ENCODE results near the gene TTC39C. TPM values are rescaled to one million over a fixed set of nuclear protein-coding genes. Genes with fewer than 3 reads are reported as not detected.

TTC39C gene
- total and polyA plus RNA-seq, 9 donors, result 7.2 to 31.0 (median 14.0) TPM

DNA sequence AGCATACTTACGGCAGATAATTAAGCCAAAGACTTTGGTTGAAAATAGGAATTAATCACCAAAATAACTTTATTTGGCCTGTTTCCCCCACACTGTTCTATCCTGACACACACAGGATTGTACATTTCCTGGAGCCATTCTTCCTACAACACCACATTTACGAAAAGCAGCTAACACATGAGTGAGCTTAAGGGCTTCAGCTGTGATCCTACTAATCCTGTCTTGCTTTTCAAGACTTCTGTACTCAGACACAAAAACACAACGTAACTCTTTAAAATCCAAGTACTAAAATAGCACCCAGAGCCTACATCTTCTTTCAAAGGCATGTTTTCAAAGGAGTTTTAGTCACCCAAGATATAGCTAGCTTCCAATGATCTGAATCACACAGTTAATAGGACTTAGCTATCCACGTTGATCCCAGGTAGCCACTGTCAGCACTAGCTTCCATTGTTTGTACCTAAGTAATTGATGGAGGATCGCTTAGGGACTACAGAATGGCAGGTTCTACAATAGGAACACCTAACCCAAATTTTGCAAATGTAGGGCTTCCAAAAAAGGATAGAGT, 42.8 kb upstream of the TTC39C start:
- WGBS, 3 donors, result 77 to 85% (median 85%) methylated on average over 5 of the region's 5 CpGs
- H3K27ac ChIP-seq, result no peak overlapping the region
- H3K36me3 ChIP-seq, result no peaks in the 10 kb centered on the region
- H3K27me3 ChIP-seq, result no peaks in the 10 kb centered on the region
- no peaks in the 10 kb centered on the region for H3K9me3 ChIP-seq
- no peak for DNase-seq
- TF ChIP-seq EP300 (IDR thresholded peaks at IDR 0.05) (no peak), POLR2A (IDR thresholded peaks at IDR 0.05) (no peak), CTCF (IDR thresholded peaks at IDR 0.05) (no peak)
- intact Hi-C loops (cut with DNase I), result no loop called here
- no peak overlapping the region for H3K4me3 ChIP-seq
- H3K4me1 ChIP-seq (ENCODE audit: insufficient read depth), result no peaks in the 10 kb centered on the region

DNA sequence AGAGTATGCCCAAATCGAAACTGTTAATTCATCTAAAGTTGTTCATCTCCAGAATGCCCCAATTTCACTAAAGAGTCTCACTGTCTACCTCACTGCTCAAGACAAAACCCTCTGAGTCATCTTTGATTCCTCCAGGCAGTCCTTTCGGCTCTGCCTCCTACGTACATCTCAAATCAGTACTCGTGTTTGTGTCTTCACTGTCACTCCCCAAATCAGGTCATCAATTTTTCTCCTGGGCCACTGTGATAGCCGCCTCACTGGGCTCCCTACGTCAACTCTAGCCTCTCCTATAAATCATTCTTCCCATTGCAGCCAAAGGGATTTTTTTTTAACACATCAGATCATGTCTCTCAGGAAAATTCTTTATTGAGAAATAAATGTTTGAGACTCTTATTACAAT, 42.1 kb upstream of the TTC39C start:
- Histone ChIP-seq H3K4me3 (no peak overlapping the region), H3K27me3 (no peaks in the 10 kb centered on the region), H3K36me3 (no peaks in the 10 kb centered on the region), H3K9me3 (no peaks in the 10 kb centered on the region), H3K4me1 (ENCODE audit: insufficient read depth) (no peaks in the 10 kb centered on the region), H3K27ac (no peak overlapping the region)
- WGBS, 3 donors, result 72 to 86% (median 86%) methylated on average over 6 of the region's 6 CpGs
- intact Hi-C loops (cut with DNase I), result no loop called here
- DNase-seq, result no peak
- TF ChIP-seq EP300 (IDR thresholded peaks at IDR 0.05) (no peak), POLR2A (IDR thresholded peaks at IDR 0.05) (no peak), CTCF (IDR thresholded peaks at IDR 0.05) (no peak)

- no peak overlapping the region for H3K27ac ChIP-seq
- no peak overlapping the region for H3K4me3 ChIP-seq
- intact Hi-C loops (cut with DNase I), result no loop called here
- WGBS, 3 donors, result 96 to 97% (median 97%) methylated on average over 7 of the region's 7 CpGs
- no peaks in the 10 kb centered on the region for H3K9me3 ChIP-seq
- no peaks in the 10 kb centered on the region for H3K27me3 ChIP-seq
- no peak for DNase-seq
- H3K4me1 ChIP-seq (ENCODE audit: insufficient read depth), result no peaks in the 10 kb centered on the region
- no peak for TF ChIP-seq CTCF (IDR thresholded peaks at IDR 0.05)
- no peaks in the 10 kb centered on the region for H3K36me3 ChIP-seq
Measured at GRCh38 chr18:23977103-23977502, 37.5 kb upstream of the TTC39C start.

GRCh38 chr18:23977719-23978483, 36.7 kb upstream of the TTC39C start:
- intact Hi-C loops (cut with DNase I), result no loop called here
- 48 to 64% (median 51%) methylated on average over 1 of the region's 1 CpG for WGBS, 3 donors
- H3K36me3 ChIP-seq, result no peaks in the 10 kb centered on the region
- no peaks in the 10 kb centered on the region for H3K27me3 ChIP-seq
- peaks cover 3% of the 10 kb centered on the region for H3K4me1 ChIP-seq (ENCODE audit: insufficient read depth)
- no peak overlapping the region for H3K27ac ChIP-seq
- H3K4me3 ChIP-seq, result no peak overlapping the region
- no peak for DNase-seq
- TF ChIP-seq POLR2A (IDR thresholded peaks at IDR 0.05) (no peak), CTCF (IDR thresholded peaks at IDR 0.05) (no peak), EP300 (IDR thresholded peaks at IDR 0.05) (no peak)
- no peaks in the 10 kb centered on the region for H3K9me3 ChIP-seq
